D341Med (cell line): ENCODE data around the gene LRFN3.
"Not testable (repeated sequence)": the region's sequence is repeated elsewhere in the genome, so short reads cannot be mapped to it uniquely, and the experiment has no call there.

ENCODE experiments used
- DNase-seq: peaks from one replicate; pipeline ENCODE4 v3.0.0; 2012; ENCODE audit warnings: low spot score

LRFN3 gene

DNA sequence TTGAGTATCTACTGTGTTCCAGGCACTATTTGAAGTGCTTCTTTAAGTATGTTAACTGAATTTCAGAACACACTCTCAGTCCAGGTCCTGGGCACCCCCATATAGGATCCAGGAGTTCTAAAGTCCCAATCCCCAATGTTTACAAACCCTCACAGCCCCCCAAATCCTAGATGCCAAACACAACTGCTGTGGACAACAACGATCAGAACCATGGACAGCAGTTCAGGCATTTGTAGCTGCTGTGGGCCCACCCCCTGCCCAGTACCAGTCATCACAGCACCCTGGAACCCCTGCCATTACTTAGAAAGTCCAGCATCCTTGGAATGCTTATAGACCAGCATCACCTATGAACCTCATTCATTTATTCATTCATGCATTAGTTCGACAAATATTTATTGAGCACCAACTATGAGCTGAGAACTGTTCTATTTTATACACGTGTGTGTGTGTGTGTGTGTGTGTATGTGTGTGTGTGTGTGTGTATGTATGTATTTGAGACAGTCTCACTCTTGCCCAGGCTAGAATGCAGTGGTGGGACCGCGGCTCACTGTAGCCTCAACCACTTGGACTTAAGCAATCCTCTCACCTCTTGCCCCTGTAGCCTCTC, 39.5 kb downstream of the LRFN3 start:
- no peak for DNase-seq

DNA sequence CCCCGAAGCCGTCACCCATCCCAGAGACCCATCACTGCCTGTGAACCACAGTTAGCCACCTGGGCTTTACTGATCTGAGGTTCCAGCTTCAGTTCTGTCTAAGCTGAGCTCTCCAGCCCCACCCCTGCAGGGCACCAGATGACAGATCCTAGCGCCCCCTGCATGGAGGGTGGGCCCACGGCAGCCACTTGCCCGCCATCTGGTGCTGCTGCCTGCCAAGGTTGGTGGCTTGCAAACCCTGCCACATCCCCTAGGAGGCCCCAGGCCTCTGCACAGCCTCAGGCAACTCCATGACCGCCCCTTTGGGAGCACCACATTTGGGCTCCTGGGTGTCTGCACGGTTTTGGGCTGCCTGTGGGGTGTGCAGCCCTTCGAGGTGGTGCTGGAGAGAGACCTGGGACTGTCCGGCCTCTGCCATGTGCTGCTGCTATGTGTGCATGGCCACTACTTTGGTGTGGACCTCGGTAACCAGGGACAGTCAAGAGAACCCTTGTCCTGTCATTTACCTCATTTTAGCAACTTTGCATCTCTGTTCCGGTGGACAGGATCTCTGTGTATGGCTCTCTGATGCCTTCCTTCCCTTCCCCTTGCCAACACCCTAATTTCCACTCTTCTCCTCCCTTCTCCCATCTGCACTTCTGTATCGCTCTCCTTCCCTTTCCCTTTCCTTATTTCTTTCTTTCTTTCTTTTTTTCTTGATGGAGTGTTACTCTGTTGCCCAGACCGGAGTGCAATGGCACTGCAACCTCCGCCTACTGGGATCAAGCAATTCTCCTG, 41.5 kb downstream of the LRFN3 start:
- DNase-seq, result peak; percentile 96

DNA sequence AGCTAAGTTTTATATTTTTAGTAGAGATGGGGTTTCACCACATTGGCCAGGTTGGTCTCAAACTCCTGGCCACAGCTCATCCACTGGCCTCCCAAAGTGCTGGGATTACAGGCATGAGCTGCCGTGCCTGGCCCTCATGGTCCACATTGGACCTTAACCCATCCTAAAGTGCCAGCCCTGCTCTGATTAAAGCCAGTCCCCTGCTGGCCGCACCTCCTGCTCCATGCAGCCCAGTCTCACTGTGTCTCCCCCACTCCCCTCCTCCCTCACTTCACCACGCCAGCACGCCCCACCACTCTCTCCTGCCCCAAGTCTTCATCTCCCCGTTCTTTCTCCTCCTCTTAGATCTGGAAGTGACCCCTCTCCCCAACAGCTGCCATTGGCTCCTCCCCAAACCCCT, 42.1 kb downstream of the LRFN3 start:
- DNase-seq, result no peak

DNA sequence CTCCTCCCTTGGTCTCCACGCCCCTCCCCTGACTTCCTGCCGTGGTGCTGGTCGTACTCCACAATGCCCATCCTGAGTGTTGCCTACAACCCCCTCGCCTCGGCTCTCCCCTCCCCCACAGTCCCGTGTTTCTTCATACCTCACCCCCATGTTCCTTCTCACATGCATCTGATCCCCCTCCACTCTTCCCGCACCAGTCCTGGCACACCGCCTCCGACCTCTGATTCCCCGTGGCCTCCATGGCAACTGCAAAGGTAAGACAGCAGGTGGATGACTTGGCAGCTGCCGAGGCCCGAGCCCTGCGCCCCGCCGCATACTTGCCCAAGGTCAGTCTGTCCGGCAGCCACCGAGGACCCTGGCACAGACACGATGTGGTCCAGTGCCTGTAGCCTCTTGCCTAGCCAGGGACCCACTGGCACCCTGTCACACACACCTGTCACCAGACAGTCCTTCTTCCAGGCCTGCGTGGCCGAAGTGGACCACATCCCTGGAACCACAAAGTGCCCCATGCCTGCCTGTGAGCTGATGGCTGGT, 42.7 kb downstream of the LRFN3 start:
- DNase-seq, result no peak

DNA sequence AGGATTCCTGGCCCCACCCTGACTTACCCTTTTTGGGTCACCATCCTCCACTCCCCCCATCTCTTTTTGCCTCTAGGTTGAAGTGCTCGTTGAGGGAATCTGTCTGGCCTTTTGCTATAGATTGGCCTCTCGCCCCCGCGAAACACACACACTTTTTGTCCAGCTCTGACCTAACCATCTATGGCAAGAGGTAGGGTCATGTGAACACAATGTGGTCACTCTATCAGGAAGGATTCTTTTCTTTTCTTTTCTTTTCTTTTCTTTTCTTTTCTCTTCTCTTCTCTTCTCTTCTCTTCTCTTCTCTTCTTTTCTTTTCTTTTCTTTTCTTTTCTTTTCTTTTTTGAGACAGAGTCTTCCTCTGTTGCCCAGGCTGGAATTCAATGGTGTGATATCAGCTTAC, 44.8 kb downstream of the LRFN3 start:
- not testable (repeated sequence) for DNase-seq

DNA sequence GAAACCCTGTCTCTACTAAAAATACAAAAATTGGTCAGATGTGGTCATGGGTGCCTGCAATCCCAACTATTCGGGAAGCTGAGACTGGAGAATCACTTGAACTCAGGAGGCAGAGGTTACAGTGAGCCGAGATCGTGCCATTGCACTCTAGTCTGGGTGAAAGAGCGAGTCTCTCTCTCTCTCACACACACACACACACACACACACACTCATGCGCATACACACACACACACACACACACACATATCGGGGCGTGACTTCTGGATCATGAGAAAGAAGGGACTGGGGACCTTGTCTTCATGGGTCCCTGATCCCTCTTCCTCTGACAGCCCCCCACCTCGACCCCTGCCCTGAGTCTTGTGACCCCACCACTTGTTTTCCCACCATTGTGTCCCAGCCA, 47.0 kb downstream of the LRFN3 start:
- no peak for DNase-seq

DNA sequence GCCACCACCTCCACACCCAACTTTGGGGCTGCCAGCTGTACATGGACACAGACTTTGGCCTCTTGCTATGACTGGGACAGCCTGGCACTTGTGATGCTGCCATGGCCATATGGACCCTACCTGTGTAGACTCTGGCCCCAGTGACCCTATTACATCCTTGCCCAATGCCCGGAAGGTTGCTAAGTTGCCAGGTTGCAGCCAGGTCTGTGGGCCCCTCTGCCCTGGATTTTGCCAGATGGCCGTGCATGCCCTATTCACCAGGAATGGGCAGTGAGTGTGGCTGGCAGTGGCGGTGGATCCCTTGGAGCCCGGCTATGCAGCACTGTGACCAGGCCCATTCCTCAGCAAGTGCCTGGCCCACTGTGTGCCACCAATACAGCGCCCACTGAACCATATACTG, 49.9 kb downstream of the LRFN3 start:
- DNase-seq, result no peak

DNA sequence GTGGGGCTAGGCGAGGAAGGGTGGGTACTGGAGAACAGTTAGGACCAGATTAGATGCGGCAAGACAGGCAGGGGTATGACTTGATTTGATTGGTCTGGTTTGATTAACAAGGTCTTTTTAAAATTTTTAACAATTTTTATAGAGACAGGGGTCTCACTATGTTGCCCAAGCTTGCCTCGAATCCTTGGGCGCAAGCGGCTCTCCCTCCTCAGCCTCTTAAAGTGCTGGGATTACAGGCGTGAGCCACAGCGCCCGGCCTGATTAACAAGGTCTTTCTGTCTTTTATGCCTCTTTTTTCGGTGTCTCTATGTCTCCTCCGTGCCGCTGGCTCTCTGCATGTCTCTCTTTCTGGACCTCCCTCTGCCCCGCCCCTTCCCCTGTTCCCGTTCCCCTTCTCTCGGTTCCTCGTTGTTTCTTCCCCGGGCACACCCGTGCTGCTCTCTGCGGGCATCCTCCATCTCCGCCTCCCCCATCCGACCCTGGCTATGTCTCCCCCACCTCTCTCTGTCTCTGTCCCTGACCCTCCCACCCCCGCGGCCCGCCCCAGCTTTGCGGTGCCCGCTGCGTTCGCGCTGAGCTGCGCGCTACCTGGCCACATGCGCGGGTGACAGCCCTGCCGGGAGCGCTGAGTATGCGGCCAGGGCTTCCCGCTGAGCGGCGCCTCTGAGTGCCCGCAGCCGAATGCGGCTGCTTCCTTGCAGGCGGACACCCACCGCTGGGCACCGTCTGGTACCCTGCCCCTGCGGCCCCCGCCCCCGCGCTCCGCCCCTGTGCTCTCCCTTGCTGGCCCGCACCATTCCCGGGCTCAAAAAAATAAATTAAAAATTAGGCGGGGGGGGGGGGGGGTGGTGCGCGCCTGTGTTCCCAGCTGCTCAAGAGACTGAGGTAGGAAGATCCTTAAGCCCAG, 50.7 kb downstream of the LRFN3 start:
- peak; percentile 85 for DNase-seq

DNA sequence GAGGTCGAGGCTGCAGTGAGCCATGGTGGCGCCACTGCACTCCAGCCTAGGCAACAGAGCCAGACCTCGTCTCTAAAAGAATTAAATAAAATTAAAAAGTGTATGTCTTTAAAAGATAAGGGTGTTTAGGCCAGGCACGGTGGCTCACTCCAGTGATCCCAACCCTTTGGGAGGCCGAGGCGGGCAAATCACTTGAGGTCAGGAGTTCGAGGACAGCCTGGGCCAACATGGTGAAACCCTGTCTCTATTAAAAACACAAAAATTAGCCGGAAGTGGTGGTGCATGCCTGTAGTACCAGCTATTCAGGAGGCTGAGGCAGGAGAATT, 51.4 kb downstream of the LRFN3 start:
- DNase-seq, result no peak

DNA sequence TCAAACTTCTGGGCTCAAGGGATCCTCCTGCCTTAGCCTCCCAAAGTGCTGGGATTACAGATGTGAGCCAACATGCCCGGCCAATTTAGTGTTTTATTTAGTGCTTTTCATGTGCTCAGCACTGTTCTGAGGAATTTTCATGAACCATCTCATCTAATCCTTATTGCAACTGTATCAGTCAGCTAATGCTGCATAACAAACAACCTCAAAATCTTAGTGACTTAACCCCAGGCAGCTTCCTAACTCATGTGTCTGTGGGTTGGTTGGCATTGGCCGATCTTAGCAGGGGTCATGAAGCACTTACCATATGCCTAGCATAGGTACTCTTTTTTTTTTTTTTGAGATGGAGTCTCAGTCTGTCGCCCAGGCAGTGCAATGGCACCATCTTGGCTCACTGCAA, 52.6 kb downstream of the LRFN3 start:
- no peak for DNase-seq

DNA sequence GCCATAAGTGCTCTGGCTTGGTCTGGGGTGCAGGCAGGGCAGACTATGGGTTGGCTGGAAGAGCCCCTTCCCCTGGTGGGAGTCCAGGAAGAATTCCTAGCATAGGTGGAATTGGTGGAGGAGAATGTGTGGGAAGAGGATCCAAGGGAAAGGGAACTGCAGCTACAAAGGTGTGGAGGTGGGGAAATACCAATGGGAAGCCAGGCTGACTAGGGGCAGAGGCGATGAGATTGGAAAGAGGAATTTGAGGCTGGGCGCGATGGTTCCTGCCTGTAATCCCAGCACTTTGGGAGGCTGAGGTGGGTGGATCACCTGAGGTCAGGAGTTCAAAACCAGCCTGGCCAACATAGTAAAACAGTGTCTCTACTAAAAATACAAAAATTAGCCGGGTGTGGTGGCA, 54.0 kb downstream of the LRFN3 start:
- DNase-seq, result no peak

DNA sequence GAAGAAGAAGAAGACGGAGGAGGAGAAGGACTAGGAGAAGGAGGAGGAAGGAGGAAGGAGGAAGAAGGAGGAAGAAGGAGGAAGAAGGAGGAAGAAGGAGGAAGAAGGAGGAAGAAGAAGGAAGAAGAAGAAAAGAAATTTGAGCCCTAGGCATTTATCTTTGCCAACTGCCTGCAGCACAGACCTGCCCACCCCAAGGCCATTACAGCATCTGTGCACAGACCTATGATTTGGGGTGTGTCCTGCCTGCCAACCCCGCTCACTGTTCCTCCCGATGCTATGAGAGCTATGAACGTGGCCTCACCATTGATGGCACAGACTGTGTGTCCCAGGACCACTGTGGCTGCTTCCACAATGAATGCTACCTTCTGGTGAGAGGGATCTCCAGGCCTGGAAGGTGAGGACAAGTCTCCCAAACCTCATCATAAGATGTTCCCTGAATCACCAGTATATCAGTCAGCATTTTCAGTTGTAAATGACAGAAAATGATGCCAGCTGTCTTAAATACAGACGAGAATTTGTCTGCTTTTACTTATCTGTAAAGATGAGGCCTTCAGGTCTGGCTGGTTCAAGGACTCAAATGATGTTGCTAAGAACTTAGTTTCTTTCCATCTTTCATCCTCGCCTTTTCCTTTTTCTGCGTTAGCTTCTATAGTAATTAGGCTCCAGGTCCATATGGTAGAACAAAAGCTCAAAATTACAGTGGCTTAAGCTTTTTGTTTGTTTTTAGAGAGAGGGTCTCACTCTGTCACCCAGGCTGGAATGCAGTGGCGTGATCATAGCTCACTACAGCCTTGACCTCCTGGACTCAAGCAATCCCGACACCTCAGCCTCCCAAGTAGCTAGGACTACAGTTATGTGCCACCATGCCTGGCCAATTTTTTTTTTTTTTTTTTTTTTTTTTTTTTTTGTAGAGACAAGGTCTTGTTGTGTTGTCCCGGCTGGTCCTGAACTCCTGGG, 54.9 kb downstream of the LRFN3 start:
- DNase-seq, result no peak

DNA sequence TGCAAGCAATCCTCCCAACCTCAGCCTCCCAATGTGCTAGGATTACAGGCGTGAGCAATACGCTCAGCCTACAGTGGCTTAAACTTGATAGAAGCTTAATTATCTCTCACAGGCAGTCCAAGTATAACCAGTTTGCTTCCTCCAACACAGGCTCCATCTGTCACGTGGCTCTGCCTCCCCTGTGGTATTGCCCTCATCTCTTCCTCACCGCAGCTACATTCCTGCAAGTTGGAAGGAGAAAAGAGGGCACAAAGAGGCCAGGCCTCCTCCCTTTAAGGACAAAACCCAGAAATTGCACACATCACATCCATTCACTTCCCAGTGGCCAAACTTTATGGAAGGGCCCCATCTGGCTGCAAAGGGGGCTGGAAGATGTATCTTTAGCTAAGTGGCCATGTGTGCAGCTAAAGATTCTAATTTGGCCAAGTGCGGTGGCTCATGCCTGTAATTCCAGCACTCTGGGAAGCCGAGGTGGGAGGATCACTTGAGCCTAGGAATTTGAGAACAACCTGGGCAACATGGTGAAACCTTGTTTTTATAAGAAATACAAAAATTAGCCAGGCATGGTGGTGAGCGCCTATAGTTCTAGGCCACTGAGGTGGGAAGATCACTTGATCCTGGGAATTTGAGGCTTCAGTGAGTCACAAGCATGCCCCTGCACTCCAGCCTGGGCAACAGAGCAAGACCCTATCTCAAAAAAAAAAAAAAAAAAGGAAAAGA, 55.7 kb downstream of the LRFN3 start:
- DNase-seq, result peak; percentile 63

DNA sequence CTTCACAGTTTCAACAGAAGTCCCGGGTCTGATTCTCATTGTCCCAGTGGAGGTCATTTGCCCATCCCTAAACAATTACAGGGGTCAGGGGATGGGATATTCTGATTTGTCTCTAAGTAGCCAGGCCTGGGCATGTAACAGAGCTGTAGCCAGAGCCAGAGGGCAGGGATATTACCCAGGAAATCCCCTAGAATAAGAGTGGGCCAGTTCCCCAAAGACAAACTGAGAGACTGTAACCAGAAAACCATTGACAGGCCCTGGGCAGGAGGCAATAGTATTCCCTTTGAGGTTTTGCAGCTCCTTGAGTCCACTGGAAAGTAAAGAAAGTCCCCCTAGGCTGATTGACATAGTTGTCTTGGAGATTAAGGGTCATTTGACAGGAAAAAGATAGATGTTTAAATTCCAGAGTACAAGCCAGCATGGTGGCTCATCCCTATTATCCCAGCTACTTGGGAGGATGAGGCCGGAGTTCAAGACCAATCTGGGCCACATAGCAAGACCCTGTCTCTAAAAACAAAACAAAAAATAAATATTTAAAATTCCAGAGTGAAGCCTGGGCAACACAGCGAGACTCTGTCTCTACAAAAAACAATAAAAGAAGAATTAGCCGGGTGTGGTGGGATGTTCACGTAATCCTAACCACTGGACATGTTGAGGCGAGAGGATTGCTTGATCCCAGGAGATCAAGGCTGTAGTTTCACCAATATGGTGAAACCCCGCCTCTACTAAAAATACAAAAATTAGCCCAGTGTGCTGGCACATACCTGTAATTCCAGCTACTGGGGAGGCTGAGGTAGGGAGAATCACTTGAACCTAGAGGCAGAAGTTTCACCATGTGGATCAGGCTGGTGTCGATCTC, 57.0 kb downstream of the LRFN3 start:
- no peak for DNase-seq

DNA sequence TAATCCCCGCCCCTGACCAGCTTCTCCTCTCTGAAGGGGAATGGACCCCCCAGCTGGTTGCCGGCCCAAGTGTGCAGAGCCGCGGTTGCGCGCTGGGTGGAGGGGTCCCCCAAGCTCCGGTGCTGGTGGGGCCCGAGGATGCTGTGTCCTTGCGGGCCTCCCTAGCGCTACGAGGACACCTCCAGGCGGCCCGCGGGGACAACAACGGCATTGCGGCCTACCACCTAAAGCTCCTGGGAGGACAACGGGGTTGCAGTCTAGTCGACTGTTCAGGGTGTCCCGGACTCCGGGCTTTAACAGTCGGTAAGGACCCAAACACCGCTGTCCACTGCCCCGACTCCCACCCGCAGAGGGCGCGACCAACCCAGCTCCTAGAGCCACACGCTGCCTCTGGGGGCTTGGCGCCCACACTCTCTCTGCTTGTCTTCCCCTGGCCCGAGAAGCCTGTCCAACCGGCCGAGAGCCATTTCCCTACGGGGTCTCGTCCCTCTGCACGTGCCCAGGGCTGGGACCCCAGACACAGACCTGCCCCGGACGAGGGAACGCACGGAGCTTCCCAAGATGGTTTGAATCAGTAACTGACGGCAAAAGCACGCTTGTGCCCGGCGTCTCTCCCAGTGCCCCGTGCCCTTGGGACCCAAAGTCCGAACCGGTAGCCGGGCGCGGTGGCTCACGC, 57.9 kb downstream of the LRFN3 start:
- no peak for DNase-seq
